ENCODE measurements around the gene SGSH.

SGSH gene

DNA sequence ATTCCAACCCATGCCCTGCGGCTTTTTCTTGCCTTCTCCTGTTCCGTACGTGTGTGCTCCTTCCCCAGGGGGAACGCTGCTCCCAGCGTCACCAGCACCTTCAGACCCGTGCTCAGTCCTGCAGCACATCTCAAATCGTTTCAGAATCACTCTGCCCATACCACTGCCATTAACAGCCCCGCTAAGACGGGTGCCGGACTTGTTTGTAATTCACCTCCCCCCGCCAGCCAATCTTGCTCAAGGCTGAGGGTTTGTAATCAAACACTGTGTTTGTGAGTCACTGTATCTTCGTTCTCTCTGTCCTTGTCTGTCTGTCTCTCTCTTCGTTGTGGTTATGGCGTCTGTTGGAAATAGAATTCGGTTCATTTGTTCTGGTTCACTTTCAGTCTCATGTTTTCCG, 33.0 kb downstream of the SGSH start:
- H3F3A ChIP-seq (ENCODE audit: insufficient read depth): no peaks in the 10 kb centered on the region
- no peaks in the 10 kb centered on the region for H3K9me3 ChIP-seq (ENCODE audit: insufficient read depth, low read length)
- H3K9ac ChIP-seq (ENCODE audit: low read length): no peak overlapping the region
- H3K36me3 ChIP-seq (ENCODE audit: low read length): no peaks in the 10 kb centered on the region
- H2AFZ ChIP-seq (ENCODE audit: low read depth, low read length, severe bottlenecking): no peak overlapping the region
- H3K9me2 ChIP-seq (replicated peaks; ENCODE audit: insufficient read depth, low read length): no peaks in the 10 kb centered on the region
- no peaks in the 10 kb centered on the region for H3K27me3 ChIP-seq (ENCODE audit: low read length)
- no peaks in the 10 kb centered on the region for H4K20me1 ChIP-seq (ENCODE audit: low read depth, low read length)
- TF ChIP-seq, protein P1, sequence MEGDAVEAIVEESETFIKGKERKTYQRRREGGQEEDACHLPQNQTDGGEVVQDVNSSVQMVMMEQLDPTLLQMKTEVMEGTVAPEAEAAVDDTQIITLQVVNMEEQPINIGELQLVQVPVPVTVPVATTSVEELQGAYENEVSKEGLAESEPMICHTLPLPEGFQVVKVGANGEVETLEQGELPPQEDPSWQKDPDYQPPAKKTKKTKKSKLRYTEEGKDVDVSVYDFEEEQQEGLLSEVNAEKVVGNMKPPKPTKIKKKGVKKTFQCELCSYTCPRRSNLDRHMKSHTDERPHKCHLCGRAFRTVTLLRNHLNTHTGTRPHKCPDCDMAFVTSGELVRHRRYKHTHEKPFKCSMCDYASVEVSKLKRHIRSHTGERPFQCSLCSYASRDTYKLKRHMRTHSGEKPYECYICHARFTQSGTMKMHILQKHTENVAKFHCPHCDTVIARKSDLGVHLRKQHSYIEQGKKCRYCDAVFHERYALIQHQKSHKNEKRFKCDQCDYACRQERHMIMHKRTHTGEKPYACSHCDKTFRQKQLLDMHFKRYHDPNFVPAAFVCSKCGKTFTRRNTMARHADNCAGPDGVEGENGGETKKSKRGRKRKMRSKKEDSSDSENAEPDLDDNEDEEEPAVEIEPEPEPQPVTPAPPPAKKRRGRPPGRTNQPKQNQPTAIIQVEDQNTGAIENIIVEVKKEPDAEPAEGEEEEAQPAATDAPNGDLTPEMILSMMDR (IDR thresholded peaks at IDR 0.05; ENCODE audit: insufficient read depth, low read length, poor library complexity, severe bottlenecking): no peak
- no peak for TF ChIP-seq EZH2phosphoT487 (conservative IDR thresholded peaks at IDR 0.05; ENCODE audit: low read length)
- H3K79me2 ChIP-seq (ENCODE audit: insufficient read depth, low read length): no peaks in the 10 kb centered on the region
- H3K4me2 ChIP-seq (ENCODE audit: low read depth, low read length, poor library complexity, severe bottlenecking): no peak overlapping the region
- H3K27ac ChIP-seq (ENCODE audit: low read depth, low read length): no peak overlapping the region
- H3K4me3 ChIP-seq (ENCODE audit: insufficient read depth, low read length, poor library complexity, severe bottlenecking): no peak overlapping the region

DNA sequence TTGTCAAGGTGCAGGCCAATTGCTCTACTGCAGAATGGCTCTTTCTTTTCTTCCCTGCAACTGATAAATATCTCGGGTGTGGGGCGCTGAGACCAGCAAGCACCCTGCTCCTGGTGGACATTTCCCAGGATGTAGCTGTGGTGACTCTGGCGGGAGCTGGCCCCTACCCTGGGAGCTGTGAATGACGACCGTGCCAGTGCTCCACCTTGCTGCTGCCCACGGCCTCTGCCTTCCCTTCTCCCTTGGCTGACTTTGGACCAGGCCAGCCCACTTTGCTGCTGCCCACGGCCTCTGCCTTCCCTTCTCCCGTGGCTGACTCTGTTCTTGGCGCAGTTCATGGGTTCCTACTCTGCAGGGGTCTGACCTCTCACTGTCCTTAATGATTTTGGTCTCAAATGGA, 34.2 kb downstream of the SGSH start:
- TF ChIP-seq EZH2phosphoT487 (conservative IDR thresholded peaks at IDR 0.05; ENCODE audit: low read length): no peak
- TF ChIP-seq, protein P1 (IDR thresholded peaks at IDR 0.05; ENCODE audit: insufficient read depth, low read length, poor library complexity, severe bottlenecking): no peak
- no peaks in the 10 kb centered on the region for H3F3A ChIP-seq (ENCODE audit: insufficient read depth)
- H3K9me2 ChIP-seq (replicated peaks; ENCODE audit: insufficient read depth, low read length): no peaks in the 10 kb centered on the region
- no peaks in the 10 kb centered on the region for H3K36me3 ChIP-seq (ENCODE audit: low read length)
- H4K20me1 ChIP-seq (ENCODE audit: low read depth, low read length): no peaks in the 10 kb centered on the region
- no peak overlapping the region for H3K9ac ChIP-seq (ENCODE audit: low read length)
- H3K27ac ChIP-seq (ENCODE audit: low read depth, low read length): no peak overlapping the region
- no peak overlapping the region for H2AFZ ChIP-seq (ENCODE audit: low read depth, low read length, severe bottlenecking)
- no peak overlapping the region for H3K4me2 ChIP-seq (ENCODE audit: low read depth, low read length, poor library complexity, severe bottlenecking)
- no peak overlapping the region for H3K4me3 ChIP-seq (ENCODE audit: insufficient read depth, low read length, poor library complexity, severe bottlenecking)
- no peaks in the 10 kb centered on the region for H3K79me2 ChIP-seq (ENCODE audit: insufficient read depth, low read length)
- H3K27me3 ChIP-seq (ENCODE audit: low read length): no peaks in the 10 kb centered on the region
- no peaks in the 10 kb centered on the region for H3K9me3 ChIP-seq (ENCODE audit: insufficient read depth, low read length)

DNA sequence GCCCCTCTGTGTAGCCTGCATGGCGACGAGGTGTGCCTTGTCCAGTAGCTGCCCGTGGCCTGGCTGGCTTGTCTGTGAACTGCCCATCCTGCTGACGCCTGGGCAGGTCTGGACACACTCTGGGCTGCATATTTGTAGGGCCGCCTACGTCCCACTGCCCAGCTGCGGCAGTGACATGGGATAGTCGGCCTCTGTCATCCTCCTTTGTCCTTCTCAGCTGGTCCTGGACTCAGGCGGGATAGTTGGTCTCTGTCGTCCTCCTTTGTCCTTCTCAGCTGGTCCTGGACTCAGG, 35.8 kb downstream of the SGSH start:
- H3K9ac ChIP-seq (ENCODE audit: low read length): no peak overlapping the region
- H3K27me3 ChIP-seq (ENCODE audit: low read length): no peaks in the 10 kb centered on the region
- no peaks in the 10 kb centered on the region for H3K36me3 ChIP-seq (ENCODE audit: low read length)
- H3K9me2 ChIP-seq (replicated peaks; ENCODE audit: insufficient read depth, low read length): no peaks in the 10 kb centered on the region
- no peaks in the 10 kb centered on the region for H4K20me1 ChIP-seq (ENCODE audit: low read depth, low read length)
- H3K27ac ChIP-seq (ENCODE audit: low read depth, low read length): no peak overlapping the region
- no peak overlapping the region for H3K4me2 ChIP-seq (ENCODE audit: low read depth, low read length, poor library complexity, severe bottlenecking)
- no peaks in the 10 kb centered on the region for H3K79me2 ChIP-seq (ENCODE audit: insufficient read depth, low read length)
- H3F3A ChIP-seq (ENCODE audit: insufficient read depth): no peaks in the 10 kb centered on the region
- TF ChIP-seq, protein P1 (IDR thresholded peaks at IDR 0.05; ENCODE audit: insufficient read depth, low read length, poor library complexity, severe bottlenecking): no peak
- TF ChIP-seq EZH2phosphoT487 (conservative IDR thresholded peaks at IDR 0.05; ENCODE audit: low read length): no peak
- no peaks in the 10 kb centered on the region for H3K9me3 ChIP-seq (ENCODE audit: insufficient read depth, low read length)
- no peak overlapping the region for H3K4me3 ChIP-seq (ENCODE audit: insufficient read depth, low read length, poor library complexity, severe bottlenecking)
- H2AFZ ChIP-seq (ENCODE audit: low read depth, low read length, severe bottlenecking): no peak overlapping the region
